Loucy (cell line): ENCODE data around the gene ARHGAP10.

Experiments
- EZH2phosphoT487 ChIP-seq: fragments of 200-600 bp; IDR thresholded peaks from 2 replicates; pipeline ENCODE4 v1.6.1; 2018; ENCODE audit warnings: antibody characterized with exemption, mild to moderate bottlenecking, moderate library complexity, borderline replicate concordance
- TF ChIP-seq, protein P1 (sequence below): fragments of 200-600 bp; sonication (generic); conservative IDR thresholded peaks from 2 replicates; pipeline ENCODE4 v1.5.1; 2014; ENCODE audit warnings: mild to moderate bottlenecking, antibody characterized with exemption, low read length

DNA sequence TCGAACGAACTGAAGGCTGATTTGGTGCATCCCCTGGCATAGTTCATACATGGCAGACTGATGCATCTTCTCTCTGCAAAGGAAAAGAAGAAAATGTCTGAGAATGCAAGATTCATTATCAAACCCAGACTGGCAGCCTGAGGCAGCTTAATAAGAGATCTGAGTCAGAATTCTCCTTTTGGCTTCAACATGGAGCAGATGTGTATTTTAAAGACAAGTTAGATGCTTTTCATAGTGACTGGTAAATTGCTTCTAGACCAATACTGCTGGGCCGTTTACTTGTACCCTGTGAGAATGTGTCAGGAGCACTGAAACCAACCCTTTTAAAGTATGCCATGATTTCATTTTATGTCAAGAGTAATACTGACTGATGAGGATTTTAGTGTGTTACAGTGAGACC is 388.3 kb downstream of the ARHGAP10 start:
- TF ChIP-seq, protein P1, sequence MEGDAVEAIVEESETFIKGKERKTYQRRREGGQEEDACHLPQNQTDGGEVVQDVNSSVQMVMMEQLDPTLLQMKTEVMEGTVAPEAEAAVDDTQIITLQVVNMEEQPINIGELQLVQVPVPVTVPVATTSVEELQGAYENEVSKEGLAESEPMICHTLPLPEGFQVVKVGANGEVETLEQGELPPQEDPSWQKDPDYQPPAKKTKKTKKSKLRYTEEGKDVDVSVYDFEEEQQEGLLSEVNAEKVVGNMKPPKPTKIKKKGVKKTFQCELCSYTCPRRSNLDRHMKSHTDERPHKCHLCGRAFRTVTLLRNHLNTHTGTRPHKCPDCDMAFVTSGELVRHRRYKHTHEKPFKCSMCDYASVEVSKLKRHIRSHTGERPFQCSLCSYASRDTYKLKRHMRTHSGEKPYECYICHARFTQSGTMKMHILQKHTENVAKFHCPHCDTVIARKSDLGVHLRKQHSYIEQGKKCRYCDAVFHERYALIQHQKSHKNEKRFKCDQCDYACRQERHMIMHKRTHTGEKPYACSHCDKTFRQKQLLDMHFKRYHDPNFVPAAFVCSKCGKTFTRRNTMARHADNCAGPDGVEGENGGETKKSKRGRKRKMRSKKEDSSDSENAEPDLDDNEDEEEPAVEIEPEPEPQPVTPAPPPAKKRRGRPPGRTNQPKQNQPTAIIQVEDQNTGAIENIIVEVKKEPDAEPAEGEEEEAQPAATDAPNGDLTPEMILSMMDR, result no peak
- no peak for TF ChIP-seq EZH2phosphoT487
